ENCODE data around the gene NUP188. TPM values are rescaled to one million over a fixed set of nuclear protein-coding genes. Genes with fewer than 3 reads are reported as not detected.

Gene NUP188
- total and polyA plus RNA-seq, 2 donors (not counting 3 experiments of a cell fraction or from before 2014, with no cell fraction given): 62.7 to 66.2 TPM

DNA sequence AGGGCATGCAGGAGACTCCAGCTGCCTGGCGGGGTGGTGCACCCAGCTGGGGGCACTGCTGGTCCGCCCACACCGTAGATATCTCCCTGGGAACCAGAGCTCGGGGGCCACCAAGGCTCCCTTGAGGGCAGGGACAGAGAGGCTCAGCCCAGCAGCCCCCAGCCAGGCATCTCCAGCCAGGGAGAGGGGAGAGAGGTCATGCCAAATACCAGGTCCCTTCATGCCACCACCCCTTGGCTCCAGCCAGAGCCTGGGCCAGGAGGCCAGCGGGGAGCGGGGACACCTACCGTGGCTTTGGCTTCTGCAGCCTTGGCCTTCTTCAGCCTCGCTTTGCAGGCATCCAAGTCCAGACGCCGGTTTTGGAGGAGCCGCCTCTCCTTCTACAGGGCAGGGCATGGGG lies 66.6 kb downstream of the NUP188 start:
- Histone ChIP-seq H3K4me2 (ENCODE audit: insufficient read depth, low read length) (no peak overlapping the region), H2AFZ (ENCODE audit: low read depth, low read length) (no peak overlapping the region), H3K4me1 (ENCODE audit: control insufficient read depth, extremely low read depth, insufficient read depth, low read length) (no peaks in the 10 kb centered on the region), H3K9ac (replicated peaks; ENCODE audit: extremely low read depth, insufficient read depth, low read length) (no peak overlapping the region), H3K36me3 (ENCODE audit: control insufficient read depth in 2 of 2, extremely low read depth in 1 of 2, insufficient read depth in 2 of 2, low read length in 2 of 2) (peaks cover 0 to 15% of the 10 kb centered on the region in 2 experiments), H4K20me1 (replicated peaks; ENCODE audit: control insufficient read depth, extremely low read depth, insufficient read depth, low read length) (no peaks in the 10 kb centered on the region), H3K27ac (ENCODE audit: insufficient read depth, low read depth, low read length) (no peak overlapping the region), H3K9me3 (replicated peaks; ENCODE audit: control insufficient read depth, insufficient read depth, low read length) (no peaks in the 10 kb centered on the region), H3K27me3 (ENCODE audit: control insufficient read depth in 2 of 2, insufficient read depth in 2 of 2, low read length in 2 of 2) (no peaks in the 10 kb centered on the region), H3K79me2 (ENCODE audit: control insufficient read depth, insufficient read depth, low read length) (no peaks in the 10 kb centered on the region), H3K4me3 (replicated peaks in 1 of 3; ENCODE audit: insufficient read depth in 1 of 3, low read depth in 1 of 3, low read length in 3 of 3) (no peak overlapping the region), H3K9me1 (replicated peaks; ENCODE audit: control insufficient read depth, extremely low read depth, insufficient read depth, low read length) (no peaks in the 10 kb centered on the region)
- DNase-seq (ENCODE audit: low read depth, low spot score) (no peak), FAIRE-seq (no peak)
- intact Hi-C loops (cut with micrococcal nuclease) (no loop called here), dilution Hi-C loops (cut with MboI; ENCODE audit: extremely low pct_ligation_motif_present, low sequenced_read_pairs) (no loop called here)
- POLR2A ChIA-PET: no interaction called here
- CTCF ChIA-PET: no interaction called here
- TF ChIP-seq MYC (IDR thresholded peaks at IDR 0.05; ENCODE audit: low read depth, low read length) (no peak), POLR2AphosphoS5 (IDR thresholded peaks at IDR 0.05; ENCODE audit: insufficient read depth, low read depth, low read length) (no peak), EZH2 (IDR thresholded peaks at IDR 0.05; ENCODE audit: borderline replicate concordance, low read depth, low read length, severe bottlenecking) (no peak), FOS (IDR thresholded peaks at IDR 0.05; ENCODE audit: borderline replicate concordance, insufficient read depth, low read length) (no peak), POLR2A (IDR thresholded peaks at IDR 0.05; ENCODE audit: low read depth, low read length) (no peak), JUN (IDR thresholded peaks at IDR 0.05; ENCODE audit: borderline replicate concordance, insufficient read depth, insufficient read length, low read depth) (no peak), GATA2 (IDR thresholded peaks at IDR 0.05; ENCODE audit: insufficient read depth, insufficient read length, low read depth, low read length) (no peak)
- TF ChIP-seq, protein P1, sequence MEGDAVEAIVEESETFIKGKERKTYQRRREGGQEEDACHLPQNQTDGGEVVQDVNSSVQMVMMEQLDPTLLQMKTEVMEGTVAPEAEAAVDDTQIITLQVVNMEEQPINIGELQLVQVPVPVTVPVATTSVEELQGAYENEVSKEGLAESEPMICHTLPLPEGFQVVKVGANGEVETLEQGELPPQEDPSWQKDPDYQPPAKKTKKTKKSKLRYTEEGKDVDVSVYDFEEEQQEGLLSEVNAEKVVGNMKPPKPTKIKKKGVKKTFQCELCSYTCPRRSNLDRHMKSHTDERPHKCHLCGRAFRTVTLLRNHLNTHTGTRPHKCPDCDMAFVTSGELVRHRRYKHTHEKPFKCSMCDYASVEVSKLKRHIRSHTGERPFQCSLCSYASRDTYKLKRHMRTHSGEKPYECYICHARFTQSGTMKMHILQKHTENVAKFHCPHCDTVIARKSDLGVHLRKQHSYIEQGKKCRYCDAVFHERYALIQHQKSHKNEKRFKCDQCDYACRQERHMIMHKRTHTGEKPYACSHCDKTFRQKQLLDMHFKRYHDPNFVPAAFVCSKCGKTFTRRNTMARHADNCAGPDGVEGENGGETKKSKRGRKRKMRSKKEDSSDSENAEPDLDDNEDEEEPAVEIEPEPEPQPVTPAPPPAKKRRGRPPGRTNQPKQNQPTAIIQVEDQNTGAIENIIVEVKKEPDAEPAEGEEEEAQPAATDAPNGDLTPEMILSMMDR (IDR thresholded peaks at IDR 0.05; ENCODE audit: extremely low read depth in 1 of 2, insufficient read depth in 1 of 2, low read depth in 1 of 2, low read length in 2 of 2): no peak
- TF ChIP-seq, protein P2, sequence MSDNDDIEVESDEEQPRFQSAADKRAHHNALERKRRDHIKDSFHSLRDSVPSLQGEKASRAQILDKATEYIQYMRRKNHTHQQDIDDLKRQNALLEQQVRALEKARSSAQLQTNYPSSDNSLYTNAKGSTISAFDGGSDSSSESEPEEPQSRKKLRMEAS (IDR thresholded peaks at IDR 0.05; ENCODE audit: insufficient read depth, insufficient read length): no peak
- BruUV-seq (replicated peaks): no TSS peak

Data from endothelial cell of umbilical vein (primary cell).